Measurements from ENCODE around the gene EXOC3L4. TPM values are rescaled to one million over a fixed set of nuclear protein-coding genes. Genes with fewer than 3 reads are reported as not detected.

Gene EXOC3L4
- total and polyA plus RNA-seq, 2 of the 8 experiments (the other 6 are each of a cell fraction or from before 2014, with no cell fraction given): 0.45 to 0.57 TPM

DNA sequence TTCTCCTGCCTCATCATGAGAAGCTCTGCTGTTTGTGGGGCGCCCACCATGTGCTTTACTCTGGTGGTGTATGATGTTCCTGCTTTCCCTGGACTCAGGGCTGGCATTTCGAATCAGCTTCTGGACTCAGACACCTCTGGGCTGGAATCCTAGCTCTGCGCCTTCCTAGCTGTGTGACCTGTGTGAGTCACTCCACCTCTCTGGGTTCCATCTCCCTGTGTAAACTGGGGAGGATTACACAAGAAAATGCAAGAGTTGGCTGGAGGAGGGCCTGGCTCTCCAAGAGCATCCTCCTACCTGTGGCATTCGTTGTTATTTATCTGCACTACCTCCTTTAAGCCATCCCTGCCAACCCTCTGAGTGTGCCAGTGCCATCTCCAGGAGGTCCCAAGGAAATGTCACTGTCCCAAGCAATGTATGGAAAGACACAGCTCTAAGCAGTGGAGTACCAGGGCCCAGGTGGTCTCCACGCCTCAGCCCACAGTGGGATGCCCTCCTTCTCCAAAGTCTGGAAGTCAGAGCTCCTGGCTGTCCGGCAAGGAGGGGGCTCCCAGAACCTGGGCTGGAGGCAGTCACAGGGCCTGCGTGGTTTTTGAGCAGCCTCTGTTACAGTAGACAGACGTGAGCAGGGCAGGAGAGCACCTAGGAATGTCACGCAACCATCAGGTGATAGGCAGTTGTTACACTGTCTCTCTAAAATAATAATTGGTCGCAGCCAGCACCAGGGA is 21.5 kb downstream of the EXOC3L4 start:
- Histone ChIP-seq H2AK5ac (ENCODE audit: low read depth, low read length) (0 out of 2 replicates have a peak overlapping the region, but pooled peaks have one; percentile 39), H3K4me1 (replicated peaks in 1 of 4; ENCODE audit: control insufficient read depth in 3 of 4, insufficient read depth in 4 of 4, low read length in 3 of 4) (peaks cover 0 to 21% (median 14%) of the 10 kb centered on the region in 4 experiments; a peak in 6 of 7 replicates), H2BK120ac (replicated peaks; ENCODE audit: low read depth, low read length) (no peak overlapping the region), H3K9ac (replicated peaks in 1 of 4; ENCODE audit: extremely low read depth in 1 of 4, low read depth in 3 of 4, low read length in 3 of 4) (no peak overlapping the region), H3K4me3 (ENCODE audit: extremely low read depth in 1 of 4, insufficient read depth in 2 of 4, low read depth in 3 of 4, low read length in 4 of 4) (no peak overlapping the region), H3K4me2 (ENCODE audit: insufficient read depth in 1 of 2, low read depth in 2 of 2, low read length in 2 of 2) (no peak overlapping the region), H2BK15ac (ENCODE audit: low read length) (no peak overlapping the region; the same call in 1 of the 2 replicates), H3K27me3 (replicated peaks in 1 of 4; ENCODE audit: control insufficient read depth in 3 of 4, extremely low read depth in 1 of 4, insufficient read depth in 3 of 4, low read length in 3 of 4) (no peaks in the 10 kb centered on the region; a peak in 1 of 7 replicates), H4K5ac (ENCODE audit: insufficient read length, low read depth, low read length) (no peak overlapping the region), H3K23ac (ENCODE audit: insufficient read length) (no peak overlapping the region), H3K18ac (ENCODE audit: extremely low read depth, low read length) (no peak overlapping the region), H3K27ac (ENCODE audit: low read depth, low read length) (no peak overlapping the region), H3K79me1 (ENCODE audit: low read depth, low read length) (no peaks in the 10 kb centered on the region), H2BK20ac (ENCODE audit: low read length) (0 out of 2 replicates have a peak overlapping the region, but pooled peaks have one; percentile 6), H3K4ac (replicated peaks; ENCODE audit: insufficient read length, low read depth, low read length) (no peak overlapping the region), H3K23me2 (ENCODE audit: low read depth, low read length) (no peaks in the 10 kb centered on the region; the same call in 1 of the 2 replicates), H2BK12ac (ENCODE audit: low read depth, low read length) (peak overlapping the region; percentile 81; the same call in 1 of the 2 replicates), H3K9me3 (ENCODE audit: insufficient read depth in 2 of 2, low read depth in 1 of 2, low read length in 1 of 2) (no peaks in the 10 kb centered on the region), H4K91ac (replicated peaks; ENCODE audit: insufficient read length, low read length) (no peak overlapping the region), H3K36me3 (ENCODE audit: control insufficient read depth in 2 of 4, insufficient read depth in 4 of 4, low read length in 3 of 4) (no peaks in the 10 kb centered on the region), H3K14ac (ENCODE audit: insufficient read length) (no peak overlapping the region), H2AFZ (ENCODE audit: low read length) (no peak overlapping the region), H3K79me2 (ENCODE audit: control insufficient read depth in 1 of 2, insufficient read depth in 2 of 2, low read length in 2 of 2) (no peaks in the 10 kb centered on the region), H4K20me1 (replicated peaks in 1 of 2; ENCODE audit: control insufficient read depth in 1 of 2, insufficient read depth in 2 of 2, low read length in 2 of 2) (no peaks in the 10 kb centered on the region), H3K56ac (replicated peaks; ENCODE audit: insufficient read length, low read depth, low read length) (no peak overlapping the region), H2BK5ac (ENCODE audit: low read depth, low read length) (peak overlapping the region; percentile 48; the same call in 1 of the 2 replicates), H4K8ac (ENCODE audit: extremely low read depth, insufficient read depth, low read length) (no peak overlapping the region)
- FAIRE-seq (no peak), DNase-seq (ENCODE audit: low read depth in 1 of 2, low spot score in 2 of 2) (no peak)
- ChIA-PET POLR2A (ENCODE audit: partially characterized antibody) (interaction anchor here (1.0 kb wide), 1 partner anchor 11 kb away, joined by 4 read pairs; no protein-coding TSS in a partner anchor), CTCF (ENCODE audit: partially characterized antibody) (interaction anchor here (1.0 to 18.4 kb wide), 7 partner anchors 8 to 586 kb away, joined by 3 to 276 read pairs (median 5); partner anchors contain the start of gene TNFAIP2)
- WGBS, 2 experiments (ENCODE audit: extremely low coverage in 1 of 2, insufficient coverage in 1 of 2, insufficient read length in 1 of 2, insufficient replicate concordance in 2 of 2, low coverage in 1 of 2, low lambda C conversion rate in 2 of 2, missing lambda C conversion rate in 1 of 2): 82% methylated on average over 10 of the region's 10 CpGs; no CpG with 5 or more reads in 1 of the 2 experiments
- TF ChIP-seq RXRA (IDR thresholded peaks at IDR 0.05; ENCODE audit: insufficient read depth, low read depth, low read length): no peak

Measured in H1 (cell line).